Panc1 (cell line): ENCODE data around the gene MBTD1. TPM values are rescaled to one million over a fixed set of nuclear protein-coding genes. Genes with fewer than 3 reads are reported as not detected.

Source experiments
- ATAC-seq: fragments of 200-7000 bp; cut with Tn5 transposase; 2 replicates; pipeline ENCODE4 v1.9.1; 2020; ENCODE audit warnings: mild to moderate bottlenecking, moderate library complexity
- BruUV-seq: library from RNA; stranded (reverse); fragments of 400-500 nt; replicated peaks from 2 replicates; lab custom pipeline; 2021; lab: Mats Ljungman, UMichigan
- CTCF ChIA-PET: fragments of 300-600 bp; sonication (Branson Sonifier 250); formaldehyde crosslinking; loops from one replicate; lab custom pipeline; 2022; ENCODE audit warnings: antibody characterized with exemption; lab: Charles Lee
- POLR2A ChIA-PET: fragments of 300-600 bp; sonication (Branson Sonifier 250); formaldehyde crosslinking; loops from one replicate; lab custom pipeline; 2022; ENCODE audit warnings: antibody characterized with exemption; lab: Charles Lee
- DNase-seq: peaks from one replicate; pipeline ENCODE4 v3.0.0-alpha.2; 2010; ENCODE audit warnings: low read depth, low spot score
- H3K27ac ChIP-seq: 2 replicates; pipeline ENCODE4 v1.5.1; 2011; ENCODE audit warnings: mild to moderate bottlenecking, low read length, inconsistent platforms
- H3K27me3 ChIP-seq: fragments of 200-500 bp; sonication (Bioruptor generic); 2 replicates; pipeline ENCODE4 v1.6.0; 2014; ENCODE audit warnings: low read length, inconsistent platforms; ENCODE audit not compliant: control insufficient read depth, insufficient read depth
- H3K36me3 ChIP-seq: fragments of 200-500 bp; sonication (Bioruptor generic); 2 replicates; pipeline ENCODE4 v1.5.1; 2014; ENCODE audit warnings: inconsistent platforms, mild to moderate bottlenecking, low read length, moderate library complexity; ENCODE audit not compliant: control insufficient read depth, insufficient read depth
- H3K4me1 ChIP-seq: 2 replicates; pipeline ENCODE4 v1.5.1; 2011; ENCODE audit warnings: inconsistent platforms, mild to moderate bottlenecking, low read length, moderate library complexity; ENCODE audit not compliant: control insufficient read depth, insufficient read depth
- H3K4me3 ChIP-seq, 2 experiments: 2 replicates each; pipeline ENCODE4 v1.5.1; 2011 to 2012; ENCODE audit warnings: low read depth in 2 of 2, low read length in 2 of 2, mild to moderate bottlenecking in 2 of 2, inconsistent platforms in 1 of 2, moderate library complexity in 1 of 2
- H3K9me3 ChIP-seq: fragments of 200-500 bp; sonication (Bioruptor generic); 2 replicates; pipeline ENCODE4 v1.5.1; 2014; ENCODE audit warnings: low read depth, mild to moderate bottlenecking, inconsistent platforms, low read length, moderate library complexity; ENCODE audit not compliant: control insufficient read depth, insufficient read depth
- CTCF ChIP-seq: fragments of 450-650 bp; IDR thresholded peaks from 2 replicates; pipeline ENCODE4 v1.5.1; 2017; ENCODE audit warnings: mild to moderate bottlenecking
- POLR2AphosphoS5 ChIP-seq: IDR thresholded peaks from 2 replicates; pipeline ENCODE4 v1.6.1; 2012; ENCODE audit warnings: mild to moderate bottlenecking, low read depth, low read length, moderate library complexity
- REST ChIP-seq, 2 experiments: IDR thresholded peaks; 2 replicates each; pipeline ENCODE4 v1.6.1; 2011 to 2012; ENCODE audit warnings: low read depth in 2 of 2, control low read depth in 1 of 2, low read length in 1 of 2, mild to moderate bottlenecking in 1 of 2, moderate library complexity in 1 of 2; ENCODE audit not compliant: insufficient read depth in 1 of 2
- SIN3A ChIP-seq: IDR thresholded peaks from 2 replicates; pipeline ENCODE4 v1.6.1; 2012; ENCODE audit warnings: low read depth, mild to moderate bottlenecking, low read length, moderate library complexity, borderline replicate concordance; ENCODE audit not compliant: insufficient read depth
- TCF7L2 ChIP-seq: IDR thresholded peaks from 2 replicates; pipeline ENCODE4 v1.6.1; 2011; ENCODE audit warnings: mild to moderate bottlenecking, low read depth, low read length, inconsistent platforms
- in situ Hi-C: cut with HindIII; loops from 2 replicates; pipeline ENCODE4 v1.10.0; 2016; ENCODE audit warnings: low sequenced_read_pairs, low pct_unique_long_range_greater_than_20kb
- intact Hi-C: fragments of 100-400 bp; cut with micrococcal nuclease; formaldehyde crosslinking; loops from one replicate; pipeline ENCODE4 v1.10.0; 2022; ENCODE audit not compliant: unreplicated experiment
- total RNA-seq: library from RNA; stranded (reverse); gene quantifications from one replicate; pipeline ENCODE4 v1.2.1, GENCODE V29; 2021; ENCODE audit not compliant: unreplicated experiment

The MBTD1 gene
- total RNA-seq, 1 experiment from 2014 or later, result 16.6 TPM

DNA sequence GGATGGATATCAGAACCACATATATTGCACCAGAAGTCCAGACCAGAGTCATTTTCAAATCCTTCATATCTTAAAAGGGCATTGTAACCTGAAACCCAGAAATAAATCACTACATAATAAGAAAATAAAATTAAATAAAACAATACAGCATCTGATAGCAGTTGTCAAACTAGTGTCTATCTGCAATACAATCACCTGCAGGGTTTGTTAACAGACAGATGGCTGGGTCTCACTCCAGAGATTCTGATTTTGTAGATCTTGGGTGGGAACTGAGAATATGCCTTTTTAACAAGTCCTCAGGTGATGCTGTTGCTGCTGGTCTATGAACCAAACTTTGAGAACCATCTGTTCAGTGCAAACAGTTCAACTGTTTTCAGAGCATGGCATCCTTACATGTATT lies 56.0 kb downstream of the MBTD1 start:
- Histone ChIP-seq H3K4me1 (no peaks in the 10 kb centered on the region), H3K9me3 (no peaks in the 10 kb centered on the region), H3K36me3 (peaks cover 61% of the 10 kb centered on the region), H3K27me3 (no peaks in the 10 kb centered on the region), H3K27ac (no peak overlapping the region), H3K4me3 (no peak overlapping the region)
- DNase-seq, result no peak
- intact Hi-C loops, result no loop called here
- TF ChIP-seq CTCF (no peak), POLR2AphosphoS5 (no peak), TCF7L2 (no peak), SIN3A (no peak), REST (IDR thresholded peaks at IDR 0.05; ENCODE audit: insufficient read depth in 1 of 2, low read depth in 2 of 2, low read length in 1 of 2) (no peak)
- no peak for ATAC-seq
- in situ Hi-C loops, result no loop called here
- POLR2A ChIA-PET, result no interaction called here
- CTCF ChIA-PET, result no interaction called here
- no TSS peak for BruUV-seq

GRCh38 chr17:51200846-51201245 lies 59.0 kb downstream of the MBTD1 start:
- no peak for TF ChIP-seq CTCF
- no peak for TF ChIP-seq POLR2AphosphoS5
- H3K4me3 ChIP-seq, result no peak overlapping the region
- H3K27me3 ChIP-seq, result no peaks in the 10 kb centered on the region
- no peak for DNase-seq
- H3K9me3 ChIP-seq, result no peaks in the 10 kb centered on the region
- in situ Hi-C loops, result no loop called here
- H3K4me1 ChIP-seq, result no peaks in the 10 kb centered on the region
- ATAC-seq, result no peak
- ChIA-PET POLR2A (no interaction called here), CTCF (no interaction called here)
- intact Hi-C loops, result no loop called here
- H3K27ac ChIP-seq, result no peak overlapping the region
- BruUV-seq, result no TSS peak
- H3K36me3 ChIP-seq, result peaks cover 37% of the 10 kb centered on the region
